Fibroblast of lung (primary cell): ENCODE data around the gene NUP133. TPM values are rescaled to one million over a fixed set of nuclear protein-coding genes. Genes with fewer than 3 reads are reported as not detected.

ENCODE experiments used
- DNase-seq, 2 donors: peaks; one replicate each; pipeline versions ENCODE4 v3.0.0 to v3.0.0-alpha.2; 2010; ENCODE audit warnings: low read depth in 2 of 2
- H2AFZ ChIP-seq: 2 replicates; pipeline ENCODE4 v1.5.1; 2012; ENCODE audit warnings: low read length, control low read depth, inconsistent platforms
- H3K27ac ChIP-seq: 2 replicates; pipeline ENCODE4 v1.5.1; 2011; ENCODE audit warnings: low read length, control low read depth; ENCODE audit not compliant: insufficient read depth
- H3K27me3 ChIP-seq: 2 replicates; pipeline ENCODE4 v1.5.1; 2011; ENCODE audit warnings: mild to moderate bottlenecking, low read length; ENCODE audit not compliant: control insufficient read depth, insufficient read depth
- H3K36me3 ChIP-seq: 2 replicates; pipeline ENCODE4 v1.5.1; 2011; ENCODE audit warnings: low read length; ENCODE audit not compliant: control insufficient read depth, insufficient read depth
- H3K4me1 ChIP-seq: 2 replicates; pipeline ENCODE4 v1.5.1; 2011; ENCODE audit warnings: low read length; ENCODE audit not compliant: control insufficient read depth, insufficient read depth; ENCODE audit errors: extremely low read depth
- H3K4me2 ChIP-seq: 2 replicates; pipeline ENCODE4 v1.5.1; 2011; ENCODE audit warnings: low read length, control low read depth; ENCODE audit not compliant: insufficient read depth; ENCODE audit errors: extremely low read depth
- H3K4me3 ChIP-seq, 4 experiments: fragments of 200-600 bp in 1 of 4; sonication (generic) in 1 of 4; replicated peaks in 1 of 4; 2 replicates each; pipeline ENCODE4 v1.5.1; 2011 to 2016; ENCODE audit warnings: low read length in 4 of 4, low read depth in 3 of 4, mild to moderate bottlenecking in 3 of 4, control low read depth in 2 of 4, inconsistent platforms in 1 of 4, mixed read lengths in 1 of 4; ENCODE audit not compliant: insufficient read depth in 1 of 4; ENCODE audit errors: control extremely low read depth in 1 of 4
- H3K79me2 ChIP-seq: 2 replicates; pipeline ENCODE4 v1.5.1; 2012; ENCODE audit warnings: mild to moderate bottlenecking, low read length, inconsistent platforms; ENCODE audit not compliant: control insufficient read depth, insufficient read depth
- H3K9ac ChIP-seq: 2 replicates; pipeline ENCODE4 v1.5.1; 2011; ENCODE audit warnings: mild to moderate bottlenecking, low read length, control low read depth; ENCODE audit not compliant: insufficient read depth
- H3K9me3 ChIP-seq: 2 replicates; pipeline ENCODE4 v1.5.1; 2012; ENCODE audit warnings: low read depth, low read length; ENCODE audit not compliant: control insufficient read depth, insufficient read depth
- H4K20me1 ChIP-seq: 2 replicates; pipeline ENCODE4 v1.5.1; 2011; ENCODE audit warnings: low read length; ENCODE audit not compliant: control insufficient read depth, insufficient read depth; ENCODE audit errors: extremely low read depth
- CTCF ChIP-seq, 2 donors: IDR thresholded peaks in 1 of 2; conservative IDR thresholded peaks in 1 of 2; 1 replicate in 1 of 2; 2 replicates in 1 of 2; pipeline ENCODE4 v1.5.1; 2011 to 2012; ENCODE audit warnings: low read length in 2 of 2, control low read depth in 1 of 2, inconsistent platforms in 1 of 2, low read depth in 1 of 2, mild to moderate bottlenecking in 1 of 2
- EZH2 ChIP-seq: IDR thresholded peaks from 2 replicates; pipeline ENCODE4 v1.5.1; 2012; ENCODE audit warnings: low read length, control low read depth, mild to moderate bottlenecking; ENCODE audit errors: missing control alignments
- polyA plus RNA-seq, 2 donors: library from polyadenylated mRNA; depleted of rRNA in 1 of 2; stranded (reverse) in 1 of 2; unstranded in 1 of 2; fragments of >200 nt; gene quantifications; 2 replicates each; pipeline ENCODE4 v1.2.1, GENCODE V29; 2011 to 2012; ENCODE audit warnings: missing spikeins in 1 of 2
- total RNA-seq: library from RNA; depleted of rRNA; stranded (reverse); fragments of >200 nt; gene quantifications from 2 replicates; pipeline ENCODE4 v1.2.1, GENCODE V29; 2014

NUP133 gene
- total and polyA plus RNA-seq, 2 donors (not counting 1 experiment from before 2014, with no cell fraction given), result 20.8 to 31.9 TPM

GRCh38 chr1:229436201-229436600 lies 71.9 kb downstream of the NUP133 start:
- TF ChIP-seq CTCF (conservative IDR thresholded peaks at IDR 0.05 in 1 of 2, IDR thresholded peaks at IDR 0.05 in 1 of 2; ENCODE audit: low read depth in 1 of 2, low read length in 2 of 2) (no peak), EZH2 (no peak)
- no peak for DNase-seq
- no peak overlapping the region for H3K9ac ChIP-seq
- H3K27ac ChIP-seq, result no peak overlapping the region
- no peak overlapping the region for H3K4me2 ChIP-seq
- no peaks in the 10 kb centered on the region for H3K4me1 ChIP-seq
- no peak overlapping the region for H3K4me3 ChIP-seq
- no peaks in the 10 kb centered on the region for H3K79me2 ChIP-seq
- H4K20me1 ChIP-seq, result no peaks in the 10 kb centered on the region
- no peak overlapping the region for H2AFZ ChIP-seq
- H3K36me3 ChIP-seq, result no peaks in the 10 kb centered on the region
- no peaks in the 10 kb centered on the region for H3K9me3 ChIP-seq
- peaks cover 42% of the 10 kb centered on the region for H3K27me3 ChIP-seq

GRCh38 chr1:229434641-229435051 lies 73.5 kb downstream of the NUP133 start:
- no peak for DNase-seq
- H3K36me3 ChIP-seq, result no peaks in the 10 kb centered on the region
- no peak overlapping the region for H2AFZ ChIP-seq
- no peak overlapping the region for H3K4me2 ChIP-seq
- peaks cover 55% of the 10 kb centered on the region for H3K27me3 ChIP-seq
- no peaks in the 10 kb centered on the region for H3K9me3 ChIP-seq
- no peak overlapping the region for H3K9ac ChIP-seq
- no peaks in the 10 kb centered on the region for H3K4me1 ChIP-seq
- TF ChIP-seq CTCF (conservative IDR thresholded peaks at IDR 0.05 in 1 of 2, IDR thresholded peaks at IDR 0.05 in 1 of 2; ENCODE audit: low read depth in 1 of 2, low read length in 2 of 2) (no peak), EZH2 (no peak)
- no peak overlapping the region for H3K27ac ChIP-seq
- H4K20me1 ChIP-seq, result no peaks in the 10 kb centered on the region
- H3K4me3 ChIP-seq, result no peak overlapping the region
- no peaks in the 10 kb centered on the region for H3K79me2 ChIP-seq

GRCh38 chr1:229434005-229434640 lies 74.0 kb downstream of the NUP133 start, which contains the start of gene ACTA1:
TSS of gene ACTA1 (minus strand) at chr1:229434094. CDS start at chr1:229433115, 979 bp downstream.
- Histone ChIP-seq H4K20me1 (no peaks in the 10 kb centered on the region), H2AFZ (no peak within 1 kb of the TSS), H3K9ac (no peak within 1 kb of the TSS), H3K79me2 (no peaks in the 10 kb centered on the region), H3K27ac (no peak within 1 kb of the TSS), H3K4me2 (no peak within 1 kb of the TSS), H3K9me3 (no peaks in the 10 kb centered on the region), H3K36me3 (no peaks in the 10 kb centered on the region), H3K4me1 (no peaks in the 10 kb centered on the region), H3K4me3 (no peak within 1 kb of the TSS), H3K27me3 (peaks cover 55% of the 10 kb centered on the region)
- TF ChIP-seq EZH2 (no peak), CTCF (conservative IDR thresholded peaks at IDR 0.05 in 1 of 2, IDR thresholded peaks at IDR 0.05 in 1 of 2; ENCODE audit: low read depth in 1 of 2, low read length in 2 of 2) (no peak)
- DNase-seq, result no peak
